Activated T-cell treated with anti-CD3 and anti-CD28 coated beads for 24 hours (primary cell): ENCODE results near the gene CNBP.
A peak's percentile ranks its signal among the peaks of the same experiment; 100 is the strongest.
"Not testable (repeated sequence)": the region's sequence is repeated elsewhere in the genome, so short reads cannot be mapped to it uniquely, and the experiment has no call there.

ENCODE experiments used
- DNase-seq: peaks from one replicate; pipeline ENCODE4 v3.0.0-alpha.2; 2020; ENCODE audit warnings: low read depth

Gene CNBP

DNA sequence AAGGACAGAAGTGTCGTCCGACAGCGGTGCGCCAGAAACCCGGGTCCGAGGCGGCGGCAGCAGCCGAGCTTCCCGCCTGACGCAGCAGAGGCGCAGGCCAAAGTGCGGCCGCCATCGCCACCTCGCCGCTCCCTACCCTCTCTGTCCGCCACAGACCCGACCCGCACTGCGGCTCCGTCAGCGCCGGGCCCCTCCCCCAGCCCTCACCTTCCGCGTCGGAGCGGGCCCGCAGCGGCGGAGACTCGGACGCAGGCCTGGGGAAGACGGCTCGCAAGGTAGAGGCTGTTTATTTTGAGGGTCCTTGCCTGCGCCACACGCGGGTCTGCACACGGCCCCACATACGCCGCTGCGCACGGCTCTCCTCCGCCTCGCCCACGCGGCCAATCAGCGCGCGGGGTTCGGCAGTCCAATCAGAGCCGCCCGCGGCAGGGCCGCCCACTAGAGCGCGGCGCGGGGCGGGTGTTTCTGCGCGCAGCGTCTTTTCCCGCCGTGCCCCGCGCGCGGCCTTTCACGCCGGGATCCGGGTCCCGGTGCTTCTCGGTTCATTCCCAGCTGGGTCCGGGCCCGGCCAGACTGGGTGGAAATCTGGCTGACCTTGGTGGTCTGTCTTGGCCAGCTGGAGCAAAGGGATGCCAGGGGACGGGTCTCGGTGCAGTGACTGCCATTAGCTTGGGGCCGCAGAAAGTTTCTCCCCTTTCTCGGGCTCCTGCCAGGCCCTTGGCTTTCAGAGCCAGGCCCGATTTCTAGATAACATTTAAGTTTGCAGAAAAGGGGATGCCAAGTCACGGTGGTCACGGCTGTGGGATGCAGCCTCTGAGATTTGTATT is at the start of gene CNBP:
TSS of gene CNBP (minus strand) at position 328 of the 827 bp plus-strand sequence. CDS start 12,139 bp downstream, outside the sequence.
- DNase-seq = peak; percentile 89

DNA sequence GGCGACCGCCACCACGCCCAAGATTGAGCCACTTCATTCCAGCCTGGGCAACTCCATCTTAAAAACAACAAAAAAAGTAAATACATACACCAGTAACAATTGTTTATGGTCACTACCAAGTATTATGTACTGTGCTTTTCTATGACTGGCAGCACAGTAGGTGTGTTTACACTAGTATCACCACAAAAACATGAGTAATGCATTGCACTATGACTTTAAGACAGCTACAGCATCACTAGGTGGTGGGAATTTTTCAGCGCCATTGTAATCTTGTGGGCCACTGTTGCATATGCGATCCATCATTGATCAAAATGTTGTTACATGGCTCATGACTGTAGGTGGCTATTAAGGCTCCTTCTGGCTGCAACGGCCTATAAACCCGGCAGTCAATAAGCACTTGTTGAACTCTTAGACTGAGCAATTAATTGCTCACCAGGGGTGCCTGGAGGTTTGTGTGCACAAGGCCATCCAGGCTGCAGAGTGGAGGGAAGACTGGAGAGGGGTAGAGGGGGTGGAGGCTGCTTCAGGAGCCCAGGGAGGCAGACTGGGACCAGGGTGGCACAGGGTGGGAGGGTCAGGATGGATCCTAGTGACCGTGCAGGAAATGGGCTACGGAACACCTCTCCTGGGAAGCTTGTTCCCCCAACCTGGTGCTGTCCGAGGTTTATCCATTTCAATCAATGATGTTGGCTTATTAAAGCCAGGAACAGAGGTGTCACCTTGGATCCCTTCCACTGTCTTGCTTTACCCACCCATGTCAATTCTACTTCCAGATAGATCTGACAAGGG is 47.8 kb upstream of the CNBP start:
- no peak for DNase-seq

GRCh38 chr3:129230311-129231019 is 46.8 kb upstream of the CNBP start:
- DNase-seq = no peak

GRCh38 chr3:129228891-129229585 is 45.3 kb upstream of the CNBP start:
- DNase-seq = no peak

GRCh38 chr3:129226374-129226773 is 42.7 kb upstream of the CNBP start:
- DNase-seq = no peak

GRCh38 chr3:129224984-129225393 is 41.3 kb upstream of the CNBP start:
- DNase-seq = no peak

- not testable (repeated sequence) for DNase-seq
These were observed 40.7 kb upstream of the CNBP start for GRCh38 chr3:129224387-129224786.

DNA sequence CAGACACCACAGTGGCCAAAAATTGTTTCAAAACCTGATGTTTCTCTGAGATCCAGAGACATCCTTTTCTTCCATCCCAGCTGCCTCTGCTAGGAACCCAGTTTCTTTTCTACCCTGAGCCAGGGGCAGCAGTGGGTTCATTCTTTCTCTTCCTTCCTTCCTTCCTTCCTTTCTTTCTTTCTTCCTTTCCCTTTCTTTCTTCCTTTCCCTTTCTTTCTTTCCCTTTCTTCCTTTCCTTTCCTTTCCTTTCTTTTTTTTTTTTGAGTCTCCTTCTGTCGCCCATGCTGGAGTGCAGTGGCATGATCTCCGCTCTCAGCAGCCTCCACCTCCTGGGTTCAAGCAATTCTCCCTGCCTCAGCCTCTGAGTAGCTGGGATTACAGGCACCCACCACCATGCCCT is 35.0 kb upstream of the CNBP start:
- no peak for DNase-seq

DNA sequence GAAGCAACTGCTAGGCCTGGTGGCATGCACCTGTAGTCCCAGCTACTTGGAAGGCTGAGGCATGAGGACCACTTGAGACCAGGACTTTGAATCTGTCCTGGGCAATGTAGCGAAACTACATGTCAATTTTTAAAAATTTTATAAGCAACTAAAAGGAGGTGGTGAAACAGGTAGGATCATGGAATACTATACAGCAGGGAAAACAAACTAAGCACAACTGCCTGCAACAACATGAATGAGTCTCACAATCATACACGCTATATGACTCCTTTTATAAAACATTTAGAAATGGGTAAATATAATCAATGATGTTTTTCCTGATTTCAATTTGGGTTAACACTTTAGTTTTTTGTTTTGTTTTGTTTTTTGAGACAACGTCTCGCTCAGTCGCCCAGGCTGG is 29.5 kb upstream of the CNBP start:
- no peak for DNase-seq

DNA sequence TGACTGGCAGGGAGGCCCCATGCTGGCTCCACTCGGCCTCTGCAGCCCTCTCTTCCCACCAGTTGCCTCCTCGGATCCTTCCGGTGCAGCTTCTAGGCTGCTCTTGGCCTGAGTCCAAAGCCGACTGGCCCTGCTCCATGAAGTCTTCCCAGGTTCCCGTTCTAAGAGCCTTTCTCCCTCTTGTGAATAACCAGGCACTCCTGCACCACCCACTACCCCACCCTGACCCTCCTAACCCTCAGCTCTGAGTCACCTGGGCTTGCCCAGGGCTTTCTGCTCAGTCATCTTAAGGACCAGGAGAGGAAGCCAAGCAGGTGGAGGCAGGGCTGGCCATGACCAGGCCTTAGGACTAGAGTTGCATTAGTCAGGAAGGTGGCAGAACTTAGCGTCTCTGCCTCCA is 28.1 kb upstream of the CNBP start:
- no peak for DNase-seq

DNA sequence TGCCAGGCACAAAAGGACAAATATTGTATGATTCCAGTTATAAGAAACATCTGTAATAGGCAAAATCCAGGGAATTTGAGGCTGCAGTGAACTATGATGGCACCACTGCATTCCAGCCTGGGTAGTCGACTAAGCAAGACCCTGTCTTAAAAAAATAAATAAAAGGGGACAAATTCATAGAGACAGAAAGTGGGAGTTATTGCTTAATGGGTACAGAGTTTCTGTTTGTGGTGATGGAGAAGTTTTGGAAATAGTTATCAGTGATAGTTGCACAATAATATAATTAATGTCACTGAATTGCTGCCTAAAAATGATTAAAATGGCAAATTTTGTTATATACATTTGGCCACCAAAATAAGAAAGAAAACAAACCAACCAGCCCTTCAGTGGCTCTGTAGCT is 27.6 kb upstream of the CNBP start:
- no peak for DNase-seq

GRCh38 chr3:129207479-129207878 is 23.8 kb upstream of the CNBP start:
- no peak for DNase-seq

DNA sequence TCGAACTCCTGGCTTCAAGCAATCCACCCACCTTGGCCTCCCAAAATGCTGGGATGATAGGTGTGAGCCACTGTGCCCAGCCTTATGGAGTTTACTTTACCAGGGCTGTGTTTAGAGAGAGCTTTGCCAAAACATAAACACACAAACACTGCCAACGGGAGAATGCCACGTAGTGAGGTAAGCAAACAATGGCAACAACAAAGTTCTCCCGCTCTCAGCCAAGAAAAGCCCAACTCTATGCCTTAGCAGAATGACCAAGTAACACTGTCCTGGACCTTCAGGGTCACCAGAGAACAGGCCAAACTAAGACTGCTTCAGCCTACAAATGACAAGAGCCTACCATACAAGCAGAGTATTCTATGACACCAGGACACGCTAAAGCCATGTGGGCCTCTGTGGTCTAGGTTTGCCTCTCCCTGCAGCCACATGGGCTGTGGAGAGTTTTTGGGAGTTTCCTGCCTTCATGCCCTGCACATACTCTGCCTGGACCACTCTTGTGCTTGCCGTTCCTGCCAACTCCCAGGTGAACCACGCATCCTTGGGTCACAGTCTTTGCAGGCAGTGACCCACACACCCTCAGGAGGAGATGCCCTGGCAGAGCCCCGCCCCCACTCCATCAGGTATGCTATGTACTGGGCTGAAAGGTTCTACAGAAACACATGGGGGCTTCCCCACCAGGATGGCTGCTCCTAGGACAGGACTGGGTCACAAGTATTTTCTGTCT is 21.6 kb upstream of the CNBP start:
- DNase-seq = no peak

- no peak for DNase-seq
These were observed 20.8 kb upstream of the CNBP start for GRCh38 chr3:129204473-129204872.

- DNase-seq = no peak
These were observed 15.7 kb upstream of the CNBP start for GRCh38 chr3:129199366-129199765.

DNA sequence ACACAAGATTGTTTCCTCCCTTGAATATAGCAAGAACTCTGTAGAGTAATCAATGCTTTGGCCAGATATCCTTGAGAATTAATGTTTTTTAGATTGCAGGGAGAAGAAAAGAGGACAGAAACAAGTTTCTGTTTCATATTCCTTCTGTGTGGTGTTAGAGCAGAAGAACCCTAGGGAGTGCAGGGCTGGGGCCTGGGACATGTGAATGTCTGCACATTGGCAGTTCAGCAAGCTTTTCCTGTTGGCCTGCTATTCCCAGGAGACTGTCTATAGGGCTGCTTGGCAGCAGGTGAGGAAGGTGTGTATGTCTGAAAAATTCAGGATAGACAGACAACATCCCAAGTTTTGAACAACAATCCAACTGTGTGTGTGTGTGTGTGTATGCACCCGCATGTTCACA is 13.6 kb upstream of the CNBP start:
- DNase-seq = no peak

- DNase-seq = no peak
These were observed 12.9 kb upstream of the CNBP start for GRCh38 chr3:129196601-129197000.

GRCh38 chr3:129195731-129196256 is 12.1 kb upstream of the CNBP start:
- no peak for DNase-seq

DNA sequence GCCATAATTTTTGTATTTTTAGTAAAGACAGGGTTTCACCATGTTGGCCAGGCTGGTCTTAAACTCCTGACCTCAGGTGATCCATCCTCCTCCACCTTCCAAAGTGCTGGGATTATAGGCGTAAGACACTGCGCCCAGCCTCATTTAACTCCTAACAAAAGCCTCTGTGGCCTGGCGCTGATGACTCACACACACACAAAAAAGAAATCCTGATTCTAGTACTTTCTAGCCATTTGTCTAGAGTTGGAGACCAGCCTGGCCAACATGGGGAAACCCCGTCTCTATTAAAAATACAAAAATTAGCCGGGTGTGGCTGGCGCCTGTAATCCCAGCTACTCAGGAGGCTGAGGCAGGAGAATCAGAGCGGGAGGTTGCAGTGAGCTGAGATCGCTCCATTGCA is 6.1 kb upstream of the CNBP start:
- DNase-seq = not testable (repeated sequence)

DNA sequence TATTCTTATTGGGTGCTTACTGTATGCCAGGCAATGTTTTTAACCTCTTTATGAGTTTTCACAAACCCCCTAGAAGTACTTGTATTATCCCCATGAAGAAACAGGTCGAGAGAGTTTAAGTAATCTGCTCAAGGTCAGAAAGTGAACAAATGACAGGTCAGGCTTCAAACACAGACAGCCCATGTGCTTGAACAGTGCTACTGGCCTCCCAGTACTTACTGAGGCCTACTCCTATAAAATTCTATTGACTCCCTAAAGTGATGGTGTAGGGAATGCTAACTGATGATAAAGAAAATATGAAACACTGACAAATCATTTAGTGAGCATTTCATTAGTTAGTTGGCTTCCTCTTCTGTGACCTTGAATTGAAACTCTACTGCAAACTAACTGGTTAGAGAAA is 4.2 kb upstream of the CNBP start:
- no peak for DNase-seq

- no peak for DNase-seq
These were observed 2.1 kb upstream of the CNBP start for GRCh38 chr3:129185783-129186182.
